OCI-LY3 (cell line): ENCODE results near the gene TTLL11.

Source experiments
- H2AFZ ChIP-seq: fragments of 200-600, 300-600 bp; shearing (Covaris generic); 2 replicates; pipeline ENCODE4 v1.6.0; 2014; ENCODE audit warnings: antibody characterized with exemption, low read depth, low read length
- H3K27ac ChIP-seq: fragments of 200-600, 300-600 bp; sonication (generic); 2 replicates; pipeline ENCODE4 v1.5.1; 2014; ENCODE audit warnings: mild to moderate bottlenecking, low read length, moderate library complexity, mixed read lengths
- H3K27me3 ChIP-seq: fragments of 200-600, 300-600 bp; sonication (generic); 2 replicates; pipeline ENCODE4 v1.6.1; 2014; ENCODE audit warnings: low read depth, low read length, mixed read lengths
- H3K36me3 ChIP-seq: fragments of 200-600, 300-600 bp; sonication (generic); replicated peaks from 2 replicates; pipeline ENCODE3; 2014; ENCODE audit warnings: low read depth, low read length, mixed read lengths
- H3K4me1 ChIP-seq: fragments of 300-600, 200-600 bp; sonication (generic); 2 replicates; pipeline ENCODE4 v1.6.1; 2014; ENCODE audit warnings: low read length, mixed read lengths
- H3K4me2 ChIP-seq: fragments of 200-600, 300-600 bp; sonication (generic); 2 replicates; pipeline ENCODE4 v1.6.1; 2014; ENCODE audit warnings: low read length, mixed read lengths
- H3K4me3 ChIP-seq: fragments of 300-600, 200-600 bp; sonication (generic); 2 replicates; pipeline ENCODE4 v1.5.1; 2014; ENCODE audit warnings: antibody characterized with exemption, mild to moderate bottlenecking, low read length, moderate library complexity
- H3K79me2 ChIP-seq: fragments of 300-600, 200-600 bp; shearing (Covaris generic); 2 replicates; pipeline ENCODE4 v1.6.1; 2014; ENCODE audit warnings: mild to moderate bottlenecking, low read length, mixed read lengths
- H3K9ac ChIP-seq: fragments of 300-600, 200-600 bp; shearing (Covaris generic); 2 replicates; pipeline ENCODE4 v1.6.0; 2014; ENCODE audit warnings: mild to moderate bottlenecking, low read length, moderate library complexity
- H3K9me3 ChIP-seq: fragments of 200-600, 300-600 bp; shearing (Covaris generic); 2 replicates; pipeline ENCODE4 v1.6.1; 2014; ENCODE audit warnings: low read length, mixed read lengths; ENCODE audit not compliant: insufficient read depth
- H4K20me1 ChIP-seq: fragments of 200-600, 300-600 bp; sonication (generic); 2 replicates; pipeline ENCODE4 v1.6.1; 2016; ENCODE audit warnings: low read length, mixed read lengths; ENCODE audit not compliant: insufficient read depth
- CTCF ChIP-seq: fragments of 200-600, 300-600 bp; sonication (generic); IDR thresholded peaks from 2 replicates; pipeline ENCODE4 v1.5.1; 2014; ENCODE audit warnings: antibody characterized with exemption, low read length, low read depth
- EZH2phosphoT487 ChIP-seq: fragments of 200-600 bp; shearing (Covaris generic); IDR thresholded peaks from 2 replicates; pipeline ENCODE4 v1.6.1; 2018; ENCODE audit warnings: antibody characterized with exemption, mixed run types, low read depth

The TTLL11 gene

GRCh38 chr9:122106576-122106975 lies 13.5 kb upstream of the TTLL11 start:
- Histone ChIP-seq H2AFZ (no peak overlapping the region), H3K4me3 (no peak overlapping the region), H3K27ac (no peak overlapping the region), H3K4me2 (no peak overlapping the region), H3K79me2 (no peaks in the 10 kb centered on the region), H3K27me3 (no peaks in the 10 kb centered on the region), H3K36me3 (no peaks in the 10 kb centered on the region), H3K9me3 (no peaks in the 10 kb centered on the region), H4K20me1 (no peaks in the 10 kb centered on the region), H3K9ac (no peak overlapping the region), H3K4me1 (no peaks in the 10 kb centered on the region)
- TF ChIP-seq CTCF: no peak
- TF ChIP-seq EZH2phosphoT487: no peak

GRCh38 chr9:122103985-122104384 lies 10.9 kb upstream of the TTLL11 start:
- H3K4me1 ChIP-seq: no peaks in the 10 kb centered on the region
- TF ChIP-seq CTCF (no peak), EZH2phosphoT487 (no peak)

GRCh38 chr9:122102156-122102555 lies 9.0 kb upstream of the TTLL11 start:
- Histone ChIP-seq H3K9ac (no peak overlapping the region), H3K27ac (no peak overlapping the region), H3K4me3 (no peak overlapping the region), H4K20me1 (no peaks in the 10 kb centered on the region), H3K36me3 (no peaks in the 10 kb centered on the region), H3K4me2 (no peak overlapping the region), H2AFZ (no peak overlapping the region), H3K79me2 (no peaks in the 10 kb centered on the region), H3K27me3 (peaks cover 20% of the 10 kb centered on the region), H3K4me1 (no peaks in the 10 kb centered on the region), H3K9me3 (no peaks in the 10 kb centered on the region)
- TF ChIP-seq CTCF (no peak), EZH2phosphoT487 (no peak)

More at GRCh38 chr9:122103985-122104384, 10.9 kb upstream of the TTLL11 start:
- Histone ChIP-seq H3K4me3 (no peak overlapping the region), H3K9me3 (no peaks in the 10 kb centered on the region), H3K9ac (no peak overlapping the region), H4K20me1 (no peaks in the 10 kb centered on the region), H3K4me2 (no peak overlapping the region), H3K36me3 (no peaks in the 10 kb centered on the region), H3K27me3 (peaks cover 6% of the 10 kb centered on the region), H3K79me2 (no peaks in the 10 kb centered on the region), H2AFZ (no peak overlapping the region), H3K27ac (no peak overlapping the region)

DNA sequence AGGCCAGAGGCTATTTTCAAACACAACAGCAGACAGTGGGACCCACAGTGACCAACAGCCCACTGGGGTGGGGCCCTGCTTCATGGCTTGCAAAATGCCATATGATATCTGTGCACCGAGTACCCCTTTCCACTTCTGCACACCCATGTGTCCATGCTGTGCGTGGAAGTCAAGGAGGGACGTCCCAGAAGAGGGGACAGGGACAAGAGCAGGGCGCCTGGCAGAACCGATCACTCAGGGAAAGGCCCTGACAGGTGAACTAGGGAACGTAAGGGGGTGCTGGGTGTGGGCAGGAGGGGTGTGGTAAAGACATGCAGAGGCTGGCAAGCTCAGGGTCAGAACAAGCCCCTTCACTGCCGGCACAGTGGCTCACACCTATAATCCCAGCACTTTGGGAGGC lies 7.6 kb upstream of the TTLL11 start:
- no peaks in the 10 kb centered on the region for H3K36me3 ChIP-seq
- no peaks in the 10 kb centered on the region for H3K79me2 ChIP-seq
- no peak overlapping the region for H3K9ac ChIP-seq
- H2AFZ ChIP-seq: no peak overlapping the region
- H3K4me2 ChIP-seq: no peak overlapping the region
- H3K9me3 ChIP-seq: no peaks in the 10 kb centered on the region
- no peak overlapping the region for H3K27ac ChIP-seq
- no peak overlapping the region for H3K4me3 ChIP-seq
- H4K20me1 ChIP-seq: no peaks in the 10 kb centered on the region
- H3K27me3 ChIP-seq: peaks cover 29% of the 10 kb centered on the region
- H3K4me1 ChIP-seq: no peaks in the 10 kb centered on the region
- TF ChIP-seq CTCF (no peak), EZH2phosphoT487 (no peak)
